ENCODE results near the gene GET3. TPM values are rescaled to one million over a fixed set of nuclear protein-coding genes. Genes with fewer than 3 reads are reported as not detected.

Gene GET3
- total and polyA plus RNA-seq, 4 donors: 22.8 to 44.1 (median 27.2) TPM

GRCh38 chr19:12772323-12772722 is 35.0 kb downstream of the GET3 start:
- H3K9ac ChIP-seq (ENCODE audit: low read depth in 1 of 2, low read length in 2 of 2): no peak overlapping the region
- no peak overlapping the region for H3K27ac ChIP-seq (ENCODE audit: low read depth in 1 of 2, low read length in 2 of 2)
- no peaks in the 10 kb centered on the region for H3K27me3 ChIP-seq (ENCODE audit: control insufficient read depth in 4 of 4, insufficient read depth in 4 of 4, low read length in 3 of 4)
- TF ChIP-seq JUND (IDR thresholded peaks at IDR 0.05) (no peak), RAD21 (IDR thresholded peaks at IDR 0.05) (no peak), MAX (IDR thresholded peaks at IDR 0.05) (no peak), ZBTB33 (IDR thresholded peaks at IDR 0.05) (no peak), HNF4G (IDR thresholded peaks at IDR 0.05) (no peak), FOXA2 (IDR thresholded peaks at IDR 0.05) (no peak), RXRA (IDR thresholded peaks at IDR 0.05) (no peak), CTCF (IDR thresholded peaks at IDR 0.05; ENCODE audit: low read depth, low read length, missing input control) (no peak), FOXA1 (IDR thresholded peaks at IDR 0.05) (no peak), YY1 (IDR thresholded peaks at IDR 0.05) (no peak), SP1 (IDR thresholded peaks at IDR 0.05) (no peak), GABPA (IDR thresholded peaks at IDR 0.05 in 1 of 2, conservative IDR thresholded peaks at IDR 0.05 in 1 of 2) (no peak), EGR1 (IDR thresholded peaks at IDR 0.05; ENCODE audit: low read depth in 2 of 2) (no peak), TAF1 (conservative IDR thresholded peaks at IDR 0.05) (no peak), HNF4A (conservative IDR thresholded peaks at IDR 0.05) (no peak)
- TF ChIP-seq, protein P1, sequence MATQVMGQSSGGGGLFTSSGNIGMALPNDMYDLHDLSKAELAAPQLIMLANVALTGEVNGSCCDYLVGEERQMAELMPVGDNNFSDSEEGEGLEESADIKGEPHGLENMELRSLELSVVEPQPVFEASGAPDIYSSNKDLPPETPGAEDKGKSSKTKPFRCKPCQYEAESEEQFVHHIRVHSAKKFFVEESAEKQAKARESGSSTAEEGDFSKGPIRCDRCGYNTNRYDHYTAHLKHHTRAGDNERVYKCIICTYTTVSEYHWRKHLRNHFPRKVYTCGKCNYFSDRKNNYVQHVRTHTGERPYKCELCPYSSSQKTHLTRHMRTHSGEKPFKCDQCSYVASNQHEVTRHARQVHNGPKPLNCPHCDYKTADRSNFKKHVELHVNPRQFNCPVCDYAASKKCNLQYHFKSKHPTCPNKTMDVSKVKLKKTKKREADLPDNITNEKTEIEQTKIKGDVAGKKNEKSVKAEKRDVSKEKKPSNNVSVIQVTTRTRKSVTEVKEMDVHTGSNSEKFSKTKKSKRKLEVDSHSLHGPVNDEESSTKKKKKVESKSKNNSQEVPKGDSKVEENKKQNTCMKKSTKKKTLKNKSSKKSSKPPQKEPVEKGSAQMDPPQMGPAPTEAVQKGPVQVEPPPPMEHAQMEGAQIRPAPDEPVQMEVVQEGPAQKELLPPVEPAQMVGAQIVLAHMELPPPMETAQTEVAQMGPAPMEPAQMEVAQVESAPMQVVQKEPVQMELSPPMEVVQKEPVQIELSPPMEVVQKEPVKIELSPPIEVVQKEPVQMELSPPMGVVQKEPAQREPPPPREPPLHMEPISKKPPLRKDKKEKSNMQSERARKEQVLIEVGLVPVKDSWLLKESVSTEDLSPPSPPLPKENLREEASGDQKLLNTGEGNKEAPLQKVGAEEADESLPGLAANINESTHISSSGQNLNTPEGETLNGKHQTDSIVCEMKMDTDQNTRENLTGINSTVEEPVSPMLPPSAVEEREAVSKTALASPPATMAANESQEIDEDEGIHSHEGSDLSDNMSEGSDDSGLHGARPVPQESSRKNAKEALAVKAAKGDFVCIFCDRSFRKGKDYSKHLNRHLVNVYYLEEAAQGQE (IDR thresholded peaks at IDR 0.05): no peak
- no peaks in the 10 kb centered on the region for H3K9me3 ChIP-seq (ENCODE audit: control insufficient read depth in 4 of 4, low read length in 3 of 4)
- peaks cover 6 to 26% (median 7%) of the 10 kb centered on the region in 4 donors for H3K36me3 ChIP-seq (ENCODE audit: control insufficient read depth in 4 of 4, insufficient read depth in 3 of 4, low read depth in 1 of 4, low read length in 3 of 4)
- H3K4me1 ChIP-seq (ENCODE audit: control insufficient read depth in 4 of 4, insufficient read depth in 4 of 4, low read length in 3 of 4): peaks cover 5 to 11% (median 7%) of the 10 kb centered on the region in 4 donors
- no peak overlapping the region for H3K4me3 ChIP-seq (ENCODE audit: low read depth in 1 of 3, low read length in 3 of 3)
- DNase-seq (ENCODE audit: low spot score): no peak
- WGBS: 84% methylated on average over 4 of the region's 4 CpGs

- no peaks in the 10 kb centered on the region for H3K27me3 ChIP-seq (ENCODE audit: control insufficient read depth in 4 of 4, insufficient read depth in 4 of 4, low read length in 3 of 4)
- no peak overlapping the region for H3K9ac ChIP-seq (ENCODE audit: low read depth in 1 of 2, low read length in 2 of 2)
- peaks cover 4 to 19% (median 6%) of the 10 kb centered on the region in 4 donors for H3K36me3 ChIP-seq (ENCODE audit: control insufficient read depth in 4 of 4, insufficient read depth in 3 of 4, low read depth in 1 of 4, low read length in 3 of 4)
- WGBS: 97% methylated on average over 2 of the region's 2 CpGs
- no peak overlapping the region for H3K27ac ChIP-seq (ENCODE audit: low read depth in 1 of 2, low read length in 2 of 2)
- no peaks in the 10 kb centered on the region for H3K9me3 ChIP-seq (ENCODE audit: control insufficient read depth in 4 of 4, low read length in 3 of 4)
- no peak overlapping the region for H3K4me3 ChIP-seq (ENCODE audit: low read depth in 1 of 3, low read length in 3 of 3)
- peaks cover 5 to 21% (median 15%) of the 10 kb centered on the region in 4 donors for H3K4me1 ChIP-seq (ENCODE audit: control insufficient read depth in 4 of 4, insufficient read depth in 4 of 4, low read length in 3 of 4)
- no peak for DNase-seq (ENCODE audit: low spot score)
- TF ChIP-seq RAD21 (IDR thresholded peaks at IDR 0.05): peak; percentile 20 to 37
- no peak for TF ChIP-seq HNF4A (conservative IDR thresholded peaks at IDR 0.05)
- peak; percentile 2 for TF ChIP-seq CTCF (IDR thresholded peaks at IDR 0.05; ENCODE audit: low read depth, low read length, missing input control)
Measured at GRCh38 chr19:12773571-12773970, 36.3 kb downstream of the GET3 start.

Data from liver (tissue), 9 donors.